H1 (cell line): ENCODE results near the gene RASGEF1B.

ENCODE experiments used
- ASH2L ChIP-seq: fragments of 200-600, 300-600 bp; sonication (generic); IDR thresholded peaks from one replicate; pipeline ENCODE4 v1.7.1; 2017; ENCODE audit warnings: low read length
- ATF3 ChIP-seq: IDR thresholded peaks from 2 replicates; pipeline ENCODE4 v1.6.1; 2011; ENCODE audit warnings: low read depth, mild to moderate bottlenecking, low read length; ENCODE audit not compliant: insufficient read depth
- BRCA1 ChIP-seq: IDR thresholded peaks from 2 replicates; pipeline ENCODE4 v1.6.1; 2012; ENCODE audit warnings: low read depth, low read length, improper control_type of control experiment
- CTCF ChIP-seq, 3 experiments: IDR thresholded peaks; 1 replicate in 2 of 3; 2 replicates in 1 of 3; pipeline versions ENCODE4 v1.5.1 to v1.6.1; 2011; ENCODE audit warnings: low read length in 3 of 3, mild to moderate bottlenecking in 3 of 3, inconsistent platforms in 2 of 3, low read depth in 1 of 3, moderate library complexity in 1 of 3; ENCODE audit not compliant: insufficient read depth in 1 of 3; ENCODE audit errors: control extremely low read depth in 1 of 3
- EZH2 ChIP-seq: fragments of 200-600 bp; sonication (generic); IDR thresholded peaks from 2 replicates; pipeline ENCODE4 v1.7.1; 2012; ENCODE audit warnings: low read depth, mild to moderate bottlenecking, moderate library complexity, low read length, inconsistent platforms; ENCODE audit not compliant: severe bottlenecking
- MAX ChIP-seq: IDR thresholded peaks from 2 replicates; pipeline ENCODE4 v1.6.1; 2012; ENCODE audit warnings: inconsistent platforms
- POLR2A ChIP-seq, 2 experiments: IDR thresholded peaks; 1 replicate in 1 of 2; 2 replicates in 1 of 2; pipeline ENCODE4 v1.6.1; 2011; ENCODE audit warnings: low read depth in 2 of 2, low read length in 2 of 2, mild to moderate bottlenecking in 2 of 2; ENCODE audit errors: control extremely low read depth in 1 of 2
- POLR2AphosphoS5 ChIP-seq: IDR thresholded peaks from 2 replicates; pipeline ENCODE4 v1.6.1; 2011; ENCODE audit warnings: low read depth, low read length
- RAD21 ChIP-seq, 2 experiments: IDR thresholded peaks in 1 of 2; conservative IDR thresholded peaks in 1 of 2; 2 replicates each; pipeline ENCODE4 v1.6.1; 2011; ENCODE audit warnings: low read depth in 2 of 2, low read length in 2 of 2, improper control_type of control experiment in 1 of 2, inconsistent platforms in 1 of 2, mild to moderate bottlenecking in 1 of 2, moderate library complexity in 1 of 2
- RBBP5 ChIP-seq: IDR thresholded peaks from 2 replicates; pipeline ENCODE4 v1.7.1; 2012; ENCODE audit warnings: low read depth, mild to moderate bottlenecking, inconsistent platforms, low read length, moderate library complexity, borderline replicate concordance
- SAP30 ChIP-seq: fragments of 300-600 bp; sonication (generic); IDR thresholded peaks from 2 replicates; pipeline ENCODE4 v1.7.1; 2012; ENCODE audit warnings: low read length, moderate library complexity, mild to moderate bottlenecking, inconsistent platforms; ENCODE audit not compliant: insufficient read depth, insufficient replicate concordance
- SIRT6 ChIP-seq: IDR thresholded peaks from one replicate; pipeline ENCODE4 v1.7.1; 2012; ENCODE audit warnings: low read length, inconsistent platforms
- TAF1 ChIP-seq: IDR thresholded peaks from 2 replicates; pipeline ENCODE4 v1.6.1; 2011; ENCODE audit warnings: mild to moderate bottlenecking, low read depth, low read length
- USF2 ChIP-seq: IDR thresholded peaks from 2 replicates; pipeline ENCODE4 v1.6.1; 2011; ENCODE audit warnings: low read length, improper control_type of control experiment

GRCh38 chr4:81426770-81427289, 44.9 kb downstream of the RASGEF1B start:
- TF ChIP-seq CTCF (IDR thresholded peaks at IDR 0.05; ENCODE audit: control extremely low read depth in 1 of 3, insufficient read depth in 1 of 3, low read depth in 1 of 3, low read length in 3 of 3) (no peak), ATF3 (no peak), POLR2A (IDR thresholded peaks at IDR 0.05; ENCODE audit: control extremely low read depth in 1 of 2, low read depth in 2 of 2, low read length in 2 of 2) (no peak), POLR2AphosphoS5 (no peak), TAF1 (no peak), EZH2 (no peak), RBBP5 (no peak), ASH2L (no peak), MAX (no peak), SIRT6 (no peak), USF2 (no peak), SAP30 (no peak), RAD21 (IDR thresholded peaks at IDR 0.05 in 1 of 2, conservative IDR thresholded peaks at IDR 0.05 in 1 of 2; ENCODE audit: low read depth in 2 of 2, low read length in 2 of 2) (no peak), BRCA1 (no peak)
